IMR-90 (cell line): ENCODE measurements around the gene OXA1L. TPM values are rescaled to one million over a fixed set of nuclear protein-coding genes. Genes with fewer than 3 reads are reported as not detected.

Experiments
- ATAC-seq: fragments of 200-7000 bp; cut with Tn5 transposase; 2 replicates; pipeline ENCODE4 v1.9.1; 2020; ENCODE audit warnings: low read depth, mild to moderate bottlenecking, moderate library complexity
- BruUV-seq: library from RNA; stranded (reverse); fragments of 400-500 nt; replicated peaks from 2 replicates; lab custom pipeline; 2021; lab: Mats Ljungman, UMichigan
- CTCF ChIA-PET: fragments of 300-600 bp; formaldehyde crosslinking; extraction: SDS; loops from one replicate; lab custom pipeline; 2021; ENCODE audit warnings: antibody characterized with exemption; lab: Yijun Ruan, JAX
- POLR2A ChIA-PET: fragments of 300-600 bp; sonication (Branson Sonifier 250); formaldehyde crosslinking; loops from one replicate; lab custom pipeline; 2022; ENCODE audit warnings: antibody characterized with exemption; ENCODE audit not compliant: unreplicated experiment; lab: Charles Lee
- DNase-seq: peaks from one replicate; pipeline ENCODE4 v3.0.0; 2013
- H2AFZ ChIP-seq: replicated peaks from 2 replicates; pipeline ENCODE3; 2013; ENCODE audit warnings: low read length, mild to moderate bottlenecking; ENCODE audit not compliant: poor library complexity
- H2AK5ac ChIP-seq: 2 replicates; pipeline ENCODE4 v1.6.1; 2013; ENCODE audit warnings: low read depth, low read length, inconsistent platforms
- H2AK9ac ChIP-seq: replicated peaks from 2 replicates; pipeline ENCODE3; 2013; ENCODE audit warnings: mild to moderate bottlenecking, low read depth, low read length, moderate library complexity; ENCODE audit not compliant: poor library complexity
- H2BK120ac ChIP-seq: 2 replicates; pipeline ENCODE4 v1.6.1; 2013; ENCODE audit warnings: low read depth, low read length, inconsistent platforms
- H2BK15ac ChIP-seq: 3 replicates; pipeline ENCODE4 v1.6.1; 2013; ENCODE audit warnings: low read depth, low read length, inconsistent platforms
- H2BK20ac ChIP-seq: 2 replicates; pipeline ENCODE4 v1.6.1; 2013; ENCODE audit warnings: low read depth, mild to moderate bottlenecking, inconsistent platforms, low read length, moderate library complexity
- H2BK5ac ChIP-seq: 2 replicates; pipeline ENCODE4 v1.6.1; 2013; ENCODE audit warnings: mild to moderate bottlenecking, low read depth, low read length, inconsistent platforms; ENCODE audit not compliant: poor library complexity, severe bottlenecking
- H3K14ac ChIP-seq: replicated peaks from 2 replicates; pipeline ENCODE4 v1.6.1; 2013; ENCODE audit warnings: low read depth, low read length, inconsistent platforms
- H3K18ac ChIP-seq: 2 replicates; pipeline ENCODE4 v1.6.1; 2013; ENCODE audit warnings: low read depth, low read length, control low read depth
- H3K23ac ChIP-seq: 2 replicates; pipeline ENCODE4 v1.6.1; 2013; ENCODE audit warnings: low read depth, low read length, inconsistent platforms
- H3K27ac ChIP-seq: 2 replicates; pipeline ENCODE4 v1.5.1; 2013; ENCODE audit warnings: mild to moderate bottlenecking, control low read depth, low read length; ENCODE audit not compliant: insufficient read depth
- H3K27me3 ChIP-seq: 2 replicates; pipeline ENCODE4 v1.6.1; 2013; ENCODE audit warnings: low read length; ENCODE audit not compliant: control insufficient read depth, insufficient read depth
- H3K36me3 ChIP-seq: 2 replicates; pipeline ENCODE4 v1.6.1; 2013; ENCODE audit warnings: low read length, mixed read lengths; ENCODE audit not compliant: control insufficient read depth, insufficient read depth
- H3K4ac ChIP-seq: 2 replicates; pipeline ENCODE4 v1.6.1; 2013; ENCODE audit warnings: low read depth, low read length, inconsistent platforms
- H3K4me1 ChIP-seq: 2 replicates; pipeline ENCODE4 v1.6.1; 2013; ENCODE audit warnings: low read length, mixed read lengths; ENCODE audit not compliant: control insufficient read depth, insufficient read depth
- H3K4me2 ChIP-seq: 2 replicates; pipeline ENCODE4 v1.6.1; 2013; ENCODE audit warnings: low read depth, mild to moderate bottlenecking, control low read depth, low read length, moderate library complexity
- H3K4me3 ChIP-seq: 2 replicates; pipeline ENCODE4 v1.5.1; 2013; ENCODE audit warnings: low read depth, mild to moderate bottlenecking, control low read depth, low read length, moderate library complexity; ENCODE audit not compliant: insufficient read depth
- H3K56ac ChIP-seq: 2 replicates; pipeline ENCODE4 v1.6.1; 2013; ENCODE audit warnings: low read length, inconsistent platforms; ENCODE audit not compliant: insufficient read depth; ENCODE audit errors: extremely low read depth
- H3K79me1 ChIP-seq, 2 experiments: 2 replicates each; pipeline ENCODE4 v1.6.1; 2013; ENCODE audit warnings: low read length in 2 of 2, inconsistent platforms in 1 of 2, low read depth in 1 of 2
- H3K9ac ChIP-seq: 2 replicates; pipeline ENCODE4 v1.6.1; 2013; ENCODE audit warnings: low read depth, low read length, control low read depth
- H3K9me1 ChIP-seq: 2 replicates; pipeline ENCODE4 v1.6.1; 2013; ENCODE audit warnings: low read length, inconsistent platforms; ENCODE audit not compliant: insufficient read depth
- H3K9me3 ChIP-seq: 2 replicates; pipeline ENCODE4 v1.6.1; 2013; ENCODE audit warnings: low read length; ENCODE audit not compliant: control insufficient read depth, insufficient read depth
- H4K20me1 ChIP-seq: 2 replicates; pipeline ENCODE4 v1.6.1; 2013; ENCODE audit warnings: low read length, inconsistent platforms; ENCODE audit not compliant: insufficient read depth
- H4K5ac ChIP-seq: 2 replicates; pipeline ENCODE4 v1.6.1; 2013; ENCODE audit warnings: mild to moderate bottlenecking, low read depth, low read length, control low read depth
- H4K8ac ChIP-seq, 2 experiments: 2 replicates each; pipeline ENCODE4 v1.6.1; 2013; ENCODE audit warnings: low read depth in 2 of 2, low read length in 2 of 2, control low read depth in 1 of 2, inconsistent platforms in 1 of 2
- H4K91ac ChIP-seq: 2 replicates; pipeline ENCODE4 v1.6.1; 2013; ENCODE audit warnings: low read depth, low read length, inconsistent platforms; ENCODE audit not compliant: insufficient read depth
- BHLHE40 ChIP-seq: fragments of 150-350 bp; IDR thresholded peaks from 2 replicates; pipeline ENCODE4 v1.6.1; 2016; ENCODE audit warnings: mild to moderate bottlenecking, low read depth, low read length
- CEBPB ChIP-seq: IDR thresholded peaks from 2 replicates; pipeline ENCODE4 v1.6.1; 2012; ENCODE audit warnings: low read depth, low read length, improper control_type of control experiment
- WGBS, 2 experiments: methylation state at CpG; one replicate each; pipeline versions ENCODE4 v1.1.5 to v1.1.7; 2013; ENCODE audit warnings: missing lambda C conversion rate in 2 of 2; ENCODE audit not compliant: insufficient read length in 1 of 2; ENCODE audit errors: extremely low coverage in 2 of 2; 5-methylcytosine and 5-hydroxymethylcytosine counted together
- dilution Hi-C: fragments of 300-500 bp; cut with HindIII; formaldehyde crosslinking; loops from one replicate; pipeline ENCODE4 v1.14.3; 2018; ENCODE audit warnings: low sequenced_read_pairs; ENCODE audit not compliant: unreplicated experiment
- in situ Hi-C: fragments of 300-500 bp; cut with MboI; formaldehyde crosslinking; loops from 3 replicates; pipeline ENCODE4 v1.14.3; 2019; ENCODE audit warnings: low sequenced_read_pairs, inconsistent platforms, mixed read lengths
- intact Hi-C: fragments of 100-400 bp; cut with micrococcal nuclease; formaldehyde crosslinking; loops from 2 replicates; pipeline ENCODE4 v1.10.0; 2022
- microRNA-seq, 2 experiments: library from miRNA; stranded (forward) in 1 of 2; unstranded in 1 of 2; fragments of 10-50 nt in 1 of 2; fragments of <30 nt in 1 of 2; gene quantifications in 1 of 2; microRNA quantifications in 1 of 2; one replicate each; pipeline versions ENCODE3 to v1.1.0; 2013 to 2020; ENCODE audit not compliant: insufficient read depth in 1 of 2, insufficient read length in 1 of 2, unreplicated experiment in 1 of 2
- polyA plus RNA-seq, 3 experiments: library from polyadenylated mRNA; depleted of rRNA; stranded (reverse); fragments of >200 nt; gene quantifications; 2 replicates each; pipeline ENCODE4 v1.2.3, GENCODE V29; 2012; ENCODE audit warnings: low replicate concordance in 1 of 3
- small RNA-seq, 5 experiments: library from RNA; depleted of rRNA; stranded (forward); fragments of <200 nt; gene quantifications; one replicate each; pipeline ENCODE3, GENCODE V24; 2012
- total RNA-seq: library from RNA; depleted of rRNA; stranded (reverse); fragments of >200 nt; gene quantifications from 2 replicates; pipeline ENCODE4 v1.2.3, GENCODE V29; 2012; rRNA removed

OXA1L gene
- total and polyA plus RNA-seq, 2 of the 4 experiments (the other 2 are of a cell fraction) = 47.3 to 113 TPM

DNA sequence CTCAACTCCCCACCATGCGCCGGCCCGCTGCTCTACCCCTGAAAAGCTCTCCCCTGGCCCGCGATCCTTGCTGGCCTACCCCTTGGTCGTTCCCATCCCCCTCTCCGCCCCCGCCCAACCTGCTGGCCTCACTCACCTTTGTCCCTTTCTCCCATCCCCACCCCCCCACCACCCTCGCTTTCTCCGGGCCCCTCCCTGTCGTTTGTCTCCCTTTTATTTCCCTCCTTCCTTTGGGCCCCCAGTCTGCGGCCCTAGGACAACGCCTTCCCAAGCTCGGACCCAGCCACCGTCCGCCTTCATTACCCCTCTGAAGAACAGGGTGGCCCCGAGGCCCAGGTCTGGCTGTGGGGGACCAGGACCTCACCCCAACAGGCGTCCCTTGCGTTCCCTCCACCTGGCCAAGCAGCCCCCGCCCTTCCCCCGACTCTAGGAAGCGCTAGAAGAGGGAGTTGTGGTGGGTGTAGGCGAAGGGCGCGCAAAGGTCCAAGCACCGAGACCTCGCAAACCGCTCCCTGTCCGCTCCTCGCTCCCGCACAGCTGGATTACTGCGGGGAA is 55.6 kb downstream of the OXA1L start:
- POLR2A ChIA-PET = interaction anchor here (0.9 kb wide), 1 partner anchor 29 kb away, joined by 5 read pairs; no protein-coding TSS in a partner anchor
- no CpG with 5 or more reads among the region's 32 CpGs for WGBS, 2 experiments
- Histone ChIP-seq H3K23ac (peak overlapping the region; percentile 33), H2AK5ac (peak overlapping the region; percentile 94), H4K91ac (peak overlapping the region; percentile 88), H3K18ac (peak overlapping the region; percentile 26; the same call in 1 of the 2 replicates), H3K79me1 (peaks cover 0 to 11% of the 10 kb centered on the region in 2 experiments; a peak in 1 of 4 replicates), H2BK5ac (peak overlapping the region; percentile 56), H3K9ac (peak overlapping the region; percentile 45), H3K36me3 (no peaks in the 10 kb centered on the region), H3K27me3 (no peaks in the 10 kb centered on the region), H3K27ac (peak overlapping the region; percentile 76), H3K4me3 (no peak overlapping the region), H3K4me1 (peaks cover 30% of the 10 kb centered on the region), H2BK120ac (peak overlapping the region; percentile 81), H3K14ac (peak overlapping the region; percentile 34; the same call in 1 of the 2 replicates), H3K9me1 (peaks cover 12% of the 10 kb centered on the region), H4K8ac (peak overlapping the region; percentile 80 to 94), H4K5ac (peak overlapping the region; percentile 38), H2BK15ac (peak overlapping the region; percentile 84; the same call in 2 of the 3 replicates), H2AFZ (peak overlapping the region; percentile 90), H3K9me3 (no peaks in the 10 kb centered on the region), H3K4ac (peak overlapping the region; percentile 93), H2BK20ac (peak overlapping the region; percentile 60), H3K56ac (no peak overlapping the region; the same call in 1 of the 2 replicates), H4K20me1 (no peaks in the 10 kb centered on the region), H3K4me2 (peak overlapping the region; percentile 16; the same call in 1 of the 2 replicates), H2AK9ac (peak overlapping the region; percentile 90)
- ATAC-seq = no peak
- BruUV-seq = no TSS peak
- CTCF ChIA-PET = interaction anchor here (1.0 to 3.5 kb wide), 10 partner anchors 15 to 252 kb away, joined by 3 to 60 read pairs (median 3); partner anchors contain the start of gene AJUBA
- dilution Hi-C loops = no loop called here
- TF ChIP-seq CEBPB = no peak
- no peak for TF ChIP-seq BHLHE40
- in situ Hi-C loops = no loop called here
- DNase-seq = no peak
- intact Hi-C loops = loop anchor here (2.0 to 5.0 kb wide), 3 partner anchors 79 to 251 kb away; partner anchors contain the start of gene AJUBA

Small RNA genes within 50 kb of the gene (microRNA-seq; reads per million reads assigned to microRNA genes)
- gene RF00588 (ENCODE audit: insufficient read depth, insufficient read length) = not detected

Small RNA genes within 50 kb of the gene (small RNA-seq; reads per million reads assigned to genes)
- 0 reads per million in 5 experiments for gene RF00588

Other genes with a start within 250 kb of the OXA1L start
- gene DAD1, start 177.5 kb upstream of the OXA1L start, total RNA-seq = 396 and 449 TPM in 2 replicates
- 448 and 496 TPM in 2 replicates for gene DAD1, start 177.5 kb upstream of the OXA1L start, polyA plus RNA-seq (2012; rRNA removed)
- gene ABHD4, start 168.4 kb upstream of the OXA1L start, total RNA-seq = 5.0 and 5.3 TPM in 2 replicates
- gene ABHD4, start 168.4 kb upstream of the OXA1L start, polyA plus RNA-seq (2012; rRNA removed) = 21.8 and 22.0 TPM in 2 replicates
- gene OR6J1, start 122.3 kb upstream of the OXA1L start, total RNA-seq = not detected in 2 replicates
- gene OR6J1, start 122.3 kb upstream of the OXA1L start, polyA plus RNA-seq (2012; rRNA removed) = not detected in 2 replicates
- gene SLC7A7, start 48.7 kb downstream of the OXA1L start, total RNA-seq = 1.4 and 2.0 TPM in 2 replicates
- 1.4 and 1.8 TPM in 2 replicates for gene SLC7A7, start 48.7 kb downstream of the OXA1L start, polyA plus RNA-seq (2012; rRNA removed)
- gene MRPL52, start 63.2 kb downstream of the OXA1L start, total RNA-seq = 23.9 and 51.4 TPM in 2 replicates
- 33.1 and 45.7 TPM in 2 replicates for gene MRPL52, start 63.2 kb downstream of the OXA1L start, polyA plus RNA-seq (2012; rRNA removed)
- 124 and 156 TPM in 2 replicates for gene MMP14, start 69.9 kb downstream of the OXA1L start, total RNA-seq
- 315 and 375 TPM in 2 replicates for gene MMP14, start 69.9 kb downstream of the OXA1L start, polyA plus RNA-seq (2012; rRNA removed)
- 19.4 and 25.1 TPM in 2 replicates for gene LRP10, start 105.1 kb downstream of the OXA1L start, total RNA-seq
- 118 and 121 TPM in 2 replicates for gene LRP10, start 105.1 kb downstream of the OXA1L start, polyA plus RNA-seq (2012; rRNA removed)
- gene REM2, start 116.5 kb downstream of the OXA1L start, total RNA-seq = under 0.01 TPM in 2 replicates
- gene REM2, start 116.5 kb downstream of the OXA1L start, polyA plus RNA-seq (2012; rRNA removed) = 0.07 TPM in 1 of 2 replicates, not detected in the other
- 375 and 830 TPM in 2 replicates for gene RBM23, start 152.5 kb downstream of the OXA1L start, total RNA-seq
- gene RBM23, start 152.5 kb downstream of the OXA1L start, polyA plus RNA-seq (2012; rRNA removed) = 43.4 and 44.7 TPM in 2 replicates
- gene PRMT5, start 162.7 kb downstream of the OXA1L start, total RNA-seq = 92.2 and 99.3 TPM in 2 replicates
- 136 and 152 TPM in 2 replicates for gene PRMT5, start 162.7 kb downstream of the OXA1L start, polyA plus RNA-seq (2012; rRNA removed)
- 19.2 and 24.2 TPM in 2 replicates for gene HAUS4, start 190.4 kb downstream of the OXA1L start, total RNA-seq
- 13.5 and 16.9 TPM in 2 replicates for gene HAUS4, start 190.4 kb downstream of the OXA1L start, polyA plus RNA-seq (2012; rRNA removed)
- 57.2 and 67.6 TPM in 2 replicates for gene AJUBA, start 215.9 kb downstream of the OXA1L start, total RNA-seq
- gene AJUBA, start 215.9 kb downstream of the OXA1L start, polyA plus RNA-seq (2012; rRNA removed) = 46.3 and 46.4 TPM in 2 replicates
- 4.7 and 5.7 TPM in 2 replicates for gene C14orf93, start 243.5 kb downstream of the OXA1L start, total RNA-seq
- 4.7 and 5.4 TPM in 2 replicates for gene C14orf93, start 243.5 kb downstream of the OXA1L start, polyA plus RNA-seq (2012; rRNA removed)